GM12874 (cell line): ENCODE results near the gene RNF187.

Experiments
- CTCF ChIP-seq: IDR thresholded peaks from 2 replicates; pipeline ENCODE4 v1.5.1; 2011; ENCODE audit warnings: low read depth, mild to moderate bottlenecking, control low read depth, low read length, moderate library complexity; ENCODE audit not compliant: insufficient read depth

Gene RNF187

GRCh38 chr1:228487336-228488124 lies at the start of gene RNF187:
RNF187 (plus strand) TSS chr1:228487382.
- no peak for TF ChIP-seq CTCF

GRCh38 chr1:228437424-228437962 lies 49.7 kb upstream of the RNF187 start:
- no peak for TF ChIP-seq CTCF

- TF ChIP-seq CTCF, result no peak
These were observed 48.9 kb upstream of the RNF187 start for GRCh38 chr1:228438266-228438665.

GRCh38 chr1:228440761-228441500 lies 46.3 kb upstream of the RNF187 start:
- no peak for TF ChIP-seq CTCF

GRCh38 chr1:228443395-228443794 lies 43.8 kb upstream of the RNF187 start:
- no peak for TF ChIP-seq CTCF

- no peak for TF ChIP-seq CTCF
These were observed 41.7 kb upstream of the RNF187 start for GRCh38 chr1:228445490-228445842.

GRCh38 chr1:228445843-228446650 lies 41.1 kb upstream of the RNF187 start:
- no peak for TF ChIP-seq CTCF
